PC-3 (cell line): ENCODE data around the gene CUTC.

Experiments used
- EZH2 ChIP-seq: fragments of 300-600 bp; sonication (generic); IDR thresholded peaks from one replicate; pipeline ENCODE4 v1.6.1; 2017; ENCODE audit warnings: antibody characterized with exemption, mild to moderate bottlenecking, low read length; ENCODE audit not compliant: unreplicated experiment
- TF ChIP-seq, protein P1 (sequence below): fragments of 300-600 bp; sonication (generic); conservative IDR thresholded peaks from 2 replicates; pipeline ENCODE4 v1.5.1; 2017; ENCODE audit warnings: antibody characterized with exemption, low read depth, mild to moderate bottlenecking, low read length

DNA sequence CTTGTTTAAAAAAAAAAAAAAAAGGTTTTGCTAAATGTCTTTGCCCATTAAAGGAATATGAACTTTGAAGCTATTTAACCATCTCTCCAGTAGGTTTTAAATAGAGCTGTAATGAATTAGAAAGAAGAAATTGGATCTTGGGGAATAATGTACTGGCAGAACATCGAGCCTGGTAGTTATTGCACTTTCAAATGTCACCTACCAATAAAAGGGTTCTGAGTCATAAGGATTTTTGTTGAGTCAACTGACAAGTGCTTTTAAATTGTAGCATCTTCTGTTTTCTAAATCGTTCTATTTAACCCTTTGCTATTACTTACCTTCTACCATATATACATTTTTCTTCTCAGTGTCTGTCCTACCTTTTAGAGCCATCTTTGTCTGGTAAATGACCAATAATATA lies 10.7 kb downstream of the CUTC start:
- TF ChIP-seq, protein P1, sequence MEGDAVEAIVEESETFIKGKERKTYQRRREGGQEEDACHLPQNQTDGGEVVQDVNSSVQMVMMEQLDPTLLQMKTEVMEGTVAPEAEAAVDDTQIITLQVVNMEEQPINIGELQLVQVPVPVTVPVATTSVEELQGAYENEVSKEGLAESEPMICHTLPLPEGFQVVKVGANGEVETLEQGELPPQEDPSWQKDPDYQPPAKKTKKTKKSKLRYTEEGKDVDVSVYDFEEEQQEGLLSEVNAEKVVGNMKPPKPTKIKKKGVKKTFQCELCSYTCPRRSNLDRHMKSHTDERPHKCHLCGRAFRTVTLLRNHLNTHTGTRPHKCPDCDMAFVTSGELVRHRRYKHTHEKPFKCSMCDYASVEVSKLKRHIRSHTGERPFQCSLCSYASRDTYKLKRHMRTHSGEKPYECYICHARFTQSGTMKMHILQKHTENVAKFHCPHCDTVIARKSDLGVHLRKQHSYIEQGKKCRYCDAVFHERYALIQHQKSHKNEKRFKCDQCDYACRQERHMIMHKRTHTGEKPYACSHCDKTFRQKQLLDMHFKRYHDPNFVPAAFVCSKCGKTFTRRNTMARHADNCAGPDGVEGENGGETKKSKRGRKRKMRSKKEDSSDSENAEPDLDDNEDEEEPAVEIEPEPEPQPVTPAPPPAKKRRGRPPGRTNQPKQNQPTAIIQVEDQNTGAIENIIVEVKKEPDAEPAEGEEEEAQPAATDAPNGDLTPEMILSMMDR = no peak
- no peak for TF ChIP-seq EZH2
